ENCODE data around the gene ATP2A3.
A peak's percentile ranks its signal among the peaks of the same experiment; 100 is the strongest.

ATP2A3 gene

DNA sequence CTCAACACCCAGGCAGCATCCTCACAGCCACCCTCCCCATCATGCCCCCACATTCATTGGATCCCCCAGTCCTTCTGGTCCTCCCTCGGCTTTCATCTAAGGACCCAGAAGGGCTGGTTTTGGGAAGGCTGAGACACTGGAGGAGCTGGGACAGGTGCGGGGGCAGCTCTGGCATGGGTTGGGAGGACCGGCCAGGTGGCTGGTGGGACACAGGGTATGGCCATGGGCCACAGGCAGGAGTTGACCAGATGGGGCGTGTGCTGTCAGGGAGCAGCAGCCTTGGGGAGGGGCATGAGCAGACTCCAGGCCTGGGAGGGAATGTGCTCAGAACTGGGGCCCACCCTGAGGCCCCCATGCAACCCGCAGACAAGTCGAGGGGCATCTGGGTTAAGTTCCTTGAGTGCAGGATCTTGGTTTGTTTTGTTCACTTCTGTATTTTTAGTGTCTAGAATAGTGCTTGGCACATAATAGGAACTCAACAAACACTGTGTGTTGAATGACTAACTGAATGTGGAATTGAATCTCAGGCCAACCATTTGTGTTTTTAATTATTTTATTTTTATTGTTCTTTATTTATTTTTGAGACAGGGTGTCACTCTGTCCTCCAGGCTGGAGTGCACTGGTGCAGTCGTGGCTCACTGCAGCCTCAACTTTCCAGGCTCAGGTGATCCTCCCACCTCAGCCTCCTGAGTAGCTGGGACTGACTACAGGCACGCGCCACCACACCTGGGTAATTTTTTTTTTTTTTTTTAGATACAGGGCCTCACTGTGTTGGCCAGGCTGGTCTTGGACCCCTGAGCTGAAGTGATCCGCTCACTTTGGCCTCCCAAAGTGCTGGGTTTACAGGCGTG is 53.6 kb downstream of the ATP2A3 start:
- DNase-seq, result no peak

DNA sequence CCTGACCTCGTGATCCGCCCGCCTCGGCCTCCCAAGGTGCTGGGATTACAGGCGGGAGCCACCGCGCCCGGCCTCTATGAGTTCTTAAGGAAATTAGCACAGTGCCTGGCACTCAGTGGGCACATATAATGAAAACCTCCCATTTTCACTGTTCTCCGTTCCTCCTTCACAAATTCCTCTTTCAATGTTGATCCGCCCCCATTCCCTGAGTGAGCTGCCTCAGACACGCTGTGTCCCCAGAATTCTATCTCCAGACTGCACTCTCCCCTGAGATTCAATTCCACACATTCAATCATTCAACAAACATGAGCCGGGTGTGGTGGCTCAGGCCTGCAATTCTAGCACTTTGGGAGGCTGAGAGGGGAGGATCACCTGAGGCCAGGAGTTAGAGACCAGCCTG is 55.0 kb downstream of the ATP2A3 start:
- no peak for DNase-seq

DNA sequence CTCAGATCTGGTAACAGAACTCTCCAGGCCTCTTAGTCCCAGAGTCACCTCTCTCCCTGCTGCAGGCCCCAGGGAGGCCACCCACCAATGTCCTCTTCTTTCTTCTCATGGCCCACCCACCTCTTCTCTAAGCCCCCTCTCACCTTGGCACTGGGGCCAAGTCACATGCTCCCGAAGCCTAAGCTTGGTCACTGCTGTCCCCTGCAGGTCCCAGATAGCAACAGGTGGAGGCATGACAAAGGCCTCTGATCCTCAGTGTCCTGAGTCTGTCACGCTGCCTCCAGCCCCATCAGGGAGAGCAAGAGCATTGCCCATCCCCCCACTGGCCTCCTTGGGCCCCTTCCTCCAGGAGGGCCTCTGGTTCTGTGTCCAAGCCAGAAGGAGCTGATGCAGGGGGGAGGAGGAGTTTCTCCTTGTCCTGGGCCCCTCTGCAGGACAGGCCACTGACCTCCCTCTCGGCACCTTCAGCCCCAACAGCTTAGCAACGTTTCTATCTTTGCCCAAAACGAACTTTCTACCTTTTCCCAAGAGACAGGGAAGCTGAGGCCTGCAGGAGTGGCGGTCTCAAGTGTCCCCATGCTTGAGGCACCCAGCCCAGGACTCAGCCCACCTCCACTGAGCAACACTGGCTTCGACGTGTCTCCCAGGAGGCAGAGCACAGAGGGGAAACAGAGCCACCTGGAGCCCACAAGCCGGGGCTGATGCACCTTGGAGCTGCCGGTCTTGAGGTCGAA is 56.6 kb downstream of the ATP2A3 start:
- DNase-seq, result no peak

DNA sequence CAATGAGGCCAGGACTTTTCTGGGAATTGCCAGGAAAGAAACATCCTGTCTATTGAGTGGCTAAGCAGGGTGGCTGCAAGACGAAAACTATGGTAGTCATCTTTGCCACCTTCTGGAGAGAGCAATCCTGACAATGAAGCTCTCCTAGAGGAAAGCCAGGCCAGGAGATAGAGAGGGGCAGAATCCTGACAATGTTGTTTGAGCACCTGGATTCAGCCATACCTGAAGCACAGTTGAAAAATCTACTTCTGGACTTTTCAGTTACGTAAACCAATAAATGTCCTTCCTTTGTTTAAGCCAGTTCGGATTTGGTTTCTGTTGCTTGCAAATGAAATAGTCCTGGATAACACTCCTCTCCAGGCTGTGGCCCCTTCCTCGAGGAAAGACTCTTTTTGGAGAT is 57.4 kb downstream of the ATP2A3 start:
- DNase-seq, result no peak

DNA sequence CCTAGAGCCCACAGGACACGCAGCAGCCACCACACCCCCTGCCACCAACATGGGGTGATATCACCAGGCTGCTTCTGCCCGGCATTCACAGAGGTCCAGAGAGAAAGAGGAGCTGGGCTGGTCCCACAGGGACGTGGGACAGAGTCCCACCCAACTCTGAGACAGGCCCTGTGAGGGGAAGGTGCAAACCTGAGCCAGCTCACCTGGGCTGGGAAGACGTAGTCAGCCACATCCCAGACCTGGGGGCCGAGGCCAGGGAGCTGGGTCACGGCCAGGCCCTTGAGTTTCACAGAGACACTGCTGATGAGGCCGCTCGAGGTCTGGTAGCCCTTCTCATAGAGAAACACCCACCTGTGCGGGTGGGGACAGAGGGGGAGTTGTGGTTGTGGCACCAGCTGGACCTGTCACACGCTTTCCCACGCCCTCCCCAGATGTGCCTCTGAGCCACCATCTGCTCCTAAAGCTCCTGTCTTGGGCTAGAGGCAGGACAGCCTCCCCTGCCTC is 59.2 kb downstream of the ATP2A3 start:
- DNase-seq, result no peak

DNA sequence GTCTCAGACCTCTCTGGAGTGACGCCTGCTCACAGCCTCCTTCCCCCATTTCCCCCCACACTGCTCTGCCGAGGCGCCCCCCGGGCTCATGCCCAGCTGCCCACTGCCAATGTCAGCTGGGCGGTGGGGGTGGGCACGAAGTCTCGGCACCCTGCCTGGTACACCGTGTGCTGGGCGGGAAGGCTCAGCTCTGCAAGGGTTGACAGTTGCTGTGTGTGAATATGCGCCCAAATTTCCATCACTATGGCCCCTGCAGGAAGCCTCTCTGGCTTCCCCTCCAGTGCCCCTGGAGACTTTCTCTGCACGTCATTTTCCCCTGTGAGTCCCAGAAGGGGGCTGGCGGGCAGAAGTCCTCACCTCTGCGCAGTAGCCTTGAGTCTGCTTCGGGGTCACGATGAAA is 59.7 kb downstream of the ATP2A3 start:
- no peak for DNase-seq

DNA sequence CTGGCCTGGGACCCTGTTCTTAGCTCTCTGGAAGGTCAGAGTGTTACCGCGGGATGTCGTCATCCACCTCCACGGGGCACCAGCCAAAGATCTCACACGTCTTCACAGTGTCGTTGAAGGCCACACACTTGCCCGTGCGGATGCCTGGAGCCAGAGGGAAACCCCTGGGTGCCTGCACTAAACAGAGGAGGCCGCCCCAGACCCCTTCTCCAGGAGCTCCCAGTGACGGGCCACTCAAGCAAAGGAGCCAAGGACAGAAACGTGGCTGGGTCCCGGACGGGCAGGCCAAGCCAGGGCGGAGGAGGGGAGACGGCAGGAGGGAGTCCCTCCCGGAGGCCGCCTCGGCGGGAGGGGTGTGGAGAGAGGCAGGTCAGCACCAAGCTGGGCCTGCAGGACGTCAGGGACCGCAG is 60.4 kb downstream of the ATP2A3 start:
- DNase-seq, result no peak

DNA sequence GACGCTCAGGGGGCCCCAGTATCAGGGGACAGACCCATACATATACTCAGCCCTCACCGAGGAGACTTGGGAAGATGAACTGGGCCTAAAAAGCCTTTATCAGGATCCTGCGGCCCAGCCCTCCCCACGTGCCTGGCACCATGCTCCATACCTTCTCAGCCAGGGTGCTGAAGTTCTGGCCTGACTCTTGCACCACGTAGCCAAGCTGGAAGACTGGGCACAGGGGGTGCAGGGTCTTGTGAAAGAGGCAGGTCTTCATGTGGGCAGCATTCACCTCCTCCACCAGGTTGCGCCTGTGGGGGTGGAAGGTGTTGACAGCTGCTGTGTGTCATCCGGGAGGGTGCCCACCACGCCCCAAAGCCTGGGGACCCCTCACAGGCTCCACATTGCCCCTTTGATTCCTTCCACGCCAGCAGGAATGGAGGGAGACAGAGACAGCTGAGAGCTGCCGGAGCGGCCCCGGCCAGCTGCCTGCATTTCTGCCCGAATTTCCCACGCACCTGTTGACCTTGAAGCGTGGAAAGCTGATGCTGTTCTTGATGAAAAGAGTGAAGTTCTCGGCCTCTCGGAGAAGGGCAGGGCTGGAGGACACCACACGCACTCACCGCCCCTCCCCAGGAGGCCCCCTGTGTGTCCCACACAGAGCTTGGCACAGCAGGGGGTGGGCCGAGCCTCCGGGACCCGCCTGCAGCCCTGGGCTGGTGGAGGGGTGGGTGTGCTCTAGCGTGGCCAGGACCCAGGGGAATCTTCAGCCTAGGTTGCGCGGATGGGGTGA is 61.0 kb downstream of the ATP2A3 start:
- DNase-seq, result no peak

DNA sequence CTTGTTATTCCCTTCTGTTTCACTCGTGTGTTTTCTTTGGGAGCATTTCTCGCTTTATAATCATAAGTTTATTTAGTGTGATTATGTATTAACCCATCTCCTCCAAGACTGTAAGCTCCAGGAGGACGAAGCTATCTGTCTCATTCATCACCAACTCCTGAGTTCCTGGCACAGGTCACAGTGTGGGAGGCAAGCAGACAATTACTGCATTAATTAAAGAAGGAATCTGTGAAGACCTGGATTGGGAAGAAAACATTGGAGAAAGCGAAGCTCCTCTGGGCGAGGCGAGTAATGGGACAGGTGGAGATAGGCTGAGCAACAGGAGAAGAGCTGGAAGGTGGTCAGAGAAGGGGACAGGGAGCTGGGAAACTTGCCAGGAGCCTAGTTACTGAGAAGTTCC is 63.6 kb downstream of the ATP2A3 start:
- DNase-seq, result no peak

DNA sequence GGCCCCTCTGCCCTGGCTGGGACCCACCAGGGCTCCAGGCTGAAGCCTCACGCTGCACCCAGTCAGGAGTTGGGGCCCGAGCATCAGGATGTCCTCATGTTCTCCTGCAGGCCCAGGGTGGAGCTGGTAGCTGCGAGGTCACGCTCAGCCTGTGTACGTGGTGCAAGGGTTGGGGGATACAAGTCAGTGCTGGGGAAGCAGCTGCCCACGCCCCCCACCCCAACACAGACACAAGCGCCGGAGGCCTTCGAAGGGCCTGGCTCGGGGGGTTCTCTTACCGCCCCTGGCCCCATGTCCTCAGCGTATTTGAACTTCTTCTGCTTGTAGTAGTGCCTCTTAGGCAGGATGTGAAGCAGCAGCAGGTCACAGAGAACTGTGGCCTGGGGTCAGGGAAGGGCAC is 66.5 kb downstream of the ATP2A3 start:
- no peak for DNase-seq

DNA sequence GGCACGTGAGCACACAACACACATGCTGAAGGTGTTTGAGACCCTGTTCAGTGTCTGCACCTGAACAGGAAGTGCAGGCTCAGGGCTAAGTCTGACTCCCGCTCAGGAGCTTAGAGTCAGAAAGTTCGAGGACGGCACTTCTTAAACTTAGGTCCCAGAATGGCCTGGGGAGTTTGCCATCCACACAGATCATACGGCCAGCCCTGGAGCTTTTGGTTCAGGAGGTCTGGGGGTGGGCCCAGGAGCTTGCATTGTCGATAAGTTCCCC is 67.3 kb downstream of the ATP2A3 start:
- no peak for DNase-seq

DNA sequence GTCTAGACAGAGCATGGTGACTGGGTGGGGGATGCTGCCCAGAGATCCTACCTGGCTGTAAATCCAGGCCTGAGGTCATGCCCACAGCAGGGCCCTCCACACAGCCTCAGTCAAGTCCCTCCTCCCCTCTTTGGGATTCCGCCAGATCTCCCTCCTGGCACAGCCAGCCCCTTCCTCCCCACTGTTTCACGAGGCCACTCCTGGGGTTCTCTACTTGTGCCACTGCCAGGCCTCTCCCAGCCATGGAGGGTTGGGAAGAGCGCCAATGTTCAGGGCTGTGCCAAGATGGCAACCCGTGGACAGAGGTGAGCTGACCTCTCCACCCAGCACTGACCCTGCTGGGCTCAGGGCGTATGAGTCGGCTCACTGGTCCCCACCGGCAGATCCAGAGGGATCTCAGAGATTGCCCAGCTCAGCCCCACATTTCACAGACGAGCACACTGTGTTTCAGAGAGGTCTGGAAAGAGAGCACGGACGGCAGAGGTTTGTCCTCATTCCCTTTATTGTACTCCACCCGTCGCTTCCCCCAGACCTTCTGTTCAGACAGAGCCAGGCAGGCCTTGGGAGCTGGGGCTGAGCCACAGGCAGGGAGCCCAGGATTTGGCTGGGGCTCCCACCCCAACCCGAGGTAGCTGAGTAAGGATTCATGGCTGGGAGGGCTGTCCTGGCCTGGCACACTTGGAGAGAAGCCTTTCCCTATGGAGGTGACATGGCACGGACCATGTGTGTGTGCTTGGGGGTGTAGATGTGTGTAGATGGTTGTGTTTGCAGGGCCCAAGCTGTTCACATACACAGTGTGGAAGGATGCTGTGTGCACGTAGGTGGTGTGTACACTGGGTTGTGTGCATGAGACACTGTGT is 67.9 kb downstream of the ATP2A3 start:
- no peak for DNase-seq

DNA sequence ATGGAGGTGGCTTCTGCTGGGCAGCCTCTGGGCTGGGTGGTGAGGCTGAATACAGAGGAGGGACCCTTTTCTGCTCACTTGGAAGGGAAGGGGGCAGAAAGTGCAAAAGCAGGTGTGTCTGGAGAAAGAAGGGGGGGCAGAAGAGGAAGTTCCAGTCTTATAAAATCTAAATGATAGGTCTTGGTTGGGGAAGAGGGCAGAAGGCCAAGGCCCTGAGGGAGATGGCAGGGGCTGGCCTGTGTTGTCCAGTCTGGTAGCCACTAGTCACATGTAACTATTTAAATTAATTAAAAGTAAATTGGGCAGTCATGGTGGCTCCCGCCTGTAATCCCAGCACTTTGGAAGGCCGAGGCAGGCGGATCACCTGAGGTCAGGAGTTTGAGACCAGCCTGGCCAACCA is 68.9 kb downstream of the ATP2A3 start:
- DNase-seq, result no peak

DNA sequence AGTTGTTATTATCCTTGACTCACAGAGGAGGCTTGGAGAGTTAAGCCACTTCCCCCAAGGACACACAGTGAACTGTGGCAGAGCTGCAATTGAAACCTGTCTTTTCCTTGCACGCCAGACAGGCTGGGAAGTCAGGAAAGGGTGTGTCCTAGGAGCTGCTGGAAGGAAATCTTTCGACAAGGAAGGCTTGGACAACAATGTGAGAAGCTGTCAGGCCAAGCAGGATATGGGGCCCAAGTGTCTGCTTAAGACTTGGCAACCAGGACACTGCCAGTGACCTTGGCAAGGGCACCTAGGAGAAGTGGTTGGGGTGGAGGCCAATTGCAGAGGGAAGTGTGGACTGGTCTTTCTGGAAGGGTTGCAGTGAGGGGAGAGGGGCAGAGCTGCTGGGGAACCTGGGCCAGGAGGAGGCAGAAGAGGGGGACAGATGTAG is 69.3 kb downstream of the ATP2A3 start:
- DNase-seq, result no peak

DNA sequence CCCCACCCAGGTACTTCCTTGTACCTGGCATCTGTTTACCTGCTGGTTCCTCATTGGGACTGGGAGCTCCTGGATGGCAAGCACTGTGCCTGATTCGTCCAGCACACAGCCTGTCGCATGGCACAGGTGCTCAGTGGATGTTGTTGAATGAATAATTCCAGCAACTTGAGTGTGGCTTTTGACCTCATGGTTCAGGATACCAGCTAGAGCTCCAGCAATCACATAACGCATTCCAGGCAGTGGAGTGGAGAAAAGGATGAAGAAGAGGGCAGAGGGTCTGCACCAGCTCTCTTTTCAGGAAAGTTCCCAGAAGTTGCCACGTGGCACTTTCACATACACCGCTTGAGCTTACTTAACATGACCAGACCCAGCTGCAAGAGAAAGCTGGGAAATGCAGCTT is 70.0 kb downstream of the ATP2A3 start:
- DNase-seq, result no peak

DNA sequence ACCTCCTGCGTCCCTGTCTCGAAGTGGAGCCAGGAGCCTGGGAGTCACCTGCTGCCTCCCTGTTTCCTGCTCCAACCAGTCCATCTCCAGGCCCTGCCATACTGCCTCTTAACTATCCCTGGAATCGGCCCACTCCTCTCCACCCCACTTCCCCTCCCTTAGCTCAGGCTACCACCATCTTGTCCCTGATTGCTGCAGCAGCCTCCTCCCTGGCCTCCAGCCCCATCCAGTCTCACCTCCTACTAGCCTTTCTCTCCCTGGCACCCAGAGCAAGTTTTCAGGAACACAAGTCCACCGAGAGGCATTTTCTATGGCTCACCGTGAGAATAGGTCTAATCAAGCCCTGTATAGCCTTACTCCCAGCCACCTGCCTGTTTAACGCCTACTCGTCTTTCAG is 70.5 kb downstream of the ATP2A3 start:
- no peak for DNase-seq

DNA sequence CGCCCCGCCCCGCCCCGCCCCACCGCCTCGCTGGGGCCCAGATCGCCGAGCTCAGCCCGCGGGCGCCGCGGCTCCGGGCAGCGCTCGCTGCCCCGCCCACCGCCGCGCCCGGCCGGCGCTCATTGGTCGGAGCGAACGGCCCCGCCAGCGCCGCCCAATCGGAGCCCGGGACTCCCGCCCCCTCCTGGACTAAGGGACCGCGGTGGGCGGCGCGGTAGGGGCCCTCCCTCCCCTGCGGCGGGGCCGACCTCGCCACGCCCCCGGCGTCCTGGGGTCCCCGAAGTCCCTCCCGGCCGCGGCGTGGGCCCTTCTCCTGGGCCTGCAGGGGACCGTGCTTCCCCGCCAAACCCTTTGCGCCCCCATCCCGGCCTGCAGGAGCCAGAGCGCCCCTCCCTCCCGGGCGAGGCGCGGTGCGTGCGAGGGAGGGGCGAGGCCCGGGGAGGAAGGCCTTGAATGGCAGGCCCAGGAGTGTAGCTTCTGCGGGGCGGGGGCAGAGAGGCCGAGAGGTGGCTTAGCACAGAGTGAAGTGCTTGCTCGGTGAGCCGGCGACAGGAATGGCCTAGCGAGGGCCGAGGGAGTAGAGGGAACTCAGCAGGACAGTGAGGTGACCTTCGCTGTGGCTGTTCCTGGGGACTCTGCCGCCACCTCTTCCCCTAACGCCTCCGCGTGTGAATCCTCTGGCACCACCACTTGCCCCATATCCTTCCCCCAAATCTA is 71.1 kb downstream of the ATP2A3 start, which contains the start of gene CAMKK1:
Gene CAMKK1, minus strand, starts transcription at position 51 of the 717 bp plus-strand sequence. CDS start 7,366 bp downstream, outside the sequence.
- DNase-seq, result peak; percentile 96

DNA sequence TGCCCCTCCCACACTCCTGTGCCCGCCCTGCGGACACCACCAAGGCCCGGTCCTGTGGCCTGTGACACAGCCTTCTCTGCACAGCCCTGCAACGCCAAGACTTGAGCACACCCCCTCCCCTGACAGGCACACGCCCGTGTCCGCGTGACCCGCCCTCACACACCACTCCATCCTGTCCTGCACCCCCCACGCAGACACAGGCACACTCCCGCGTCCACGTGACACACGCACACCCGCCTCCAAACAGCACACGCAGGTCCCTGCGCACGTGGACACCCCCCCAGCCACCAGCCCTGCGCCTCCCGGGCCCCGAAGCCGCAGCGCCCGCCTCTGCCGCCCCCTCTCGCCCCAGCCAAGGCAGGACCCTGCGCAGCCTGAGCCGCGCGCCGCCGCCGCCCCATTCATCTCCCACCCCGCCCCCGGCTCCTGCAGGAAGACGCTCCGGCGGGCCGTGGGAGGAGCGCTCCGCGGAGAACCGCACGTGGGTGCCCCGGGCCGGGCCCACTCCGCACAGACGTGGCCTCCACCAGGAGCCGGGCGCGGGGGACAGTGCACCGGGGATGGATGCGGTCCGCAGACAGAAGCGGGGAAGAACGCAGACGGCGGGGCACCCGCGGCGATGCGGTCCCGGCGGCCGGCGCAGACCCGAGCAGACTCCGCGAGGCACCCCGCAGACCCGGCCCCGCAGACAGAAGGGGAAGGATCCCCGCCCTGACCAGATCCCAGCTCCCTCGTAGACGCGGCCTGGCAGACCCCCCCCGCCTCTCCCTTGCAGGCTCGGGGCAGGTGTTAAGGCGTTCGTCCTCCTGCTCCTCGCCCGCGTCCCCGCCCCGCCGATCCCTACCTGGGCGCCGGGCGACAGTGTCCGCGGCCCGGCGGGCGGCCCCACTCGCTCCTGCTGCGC is 71.9 kb downstream of the ATP2A3 start:
- peak; percentile 78 for DNase-seq

DNA sequence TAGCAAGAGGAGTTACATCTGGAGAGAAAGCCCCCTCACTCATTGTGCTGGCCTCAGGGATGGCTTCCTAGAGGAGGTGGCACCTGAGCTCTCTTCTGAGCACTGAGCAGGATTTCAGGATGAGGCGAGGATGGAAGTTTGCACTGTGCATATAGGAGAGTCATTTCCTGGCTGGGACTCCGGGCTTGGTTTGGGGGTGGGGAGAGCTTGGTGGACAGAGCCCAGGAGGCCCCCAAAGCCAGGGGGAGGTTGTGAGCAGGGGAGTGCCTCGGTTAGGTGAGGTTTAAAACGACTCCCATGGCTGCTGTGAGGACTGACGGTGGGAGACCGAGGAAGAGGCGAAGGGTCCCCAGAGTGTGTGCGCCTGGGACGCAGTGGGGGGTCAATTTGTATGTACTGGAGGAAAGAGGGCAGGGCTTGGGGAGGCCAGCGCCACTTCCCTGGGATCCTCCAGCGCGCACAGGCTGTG is 72.6 kb downstream of the ATP2A3 start:
- DNase-seq, result no peak

DNA sequence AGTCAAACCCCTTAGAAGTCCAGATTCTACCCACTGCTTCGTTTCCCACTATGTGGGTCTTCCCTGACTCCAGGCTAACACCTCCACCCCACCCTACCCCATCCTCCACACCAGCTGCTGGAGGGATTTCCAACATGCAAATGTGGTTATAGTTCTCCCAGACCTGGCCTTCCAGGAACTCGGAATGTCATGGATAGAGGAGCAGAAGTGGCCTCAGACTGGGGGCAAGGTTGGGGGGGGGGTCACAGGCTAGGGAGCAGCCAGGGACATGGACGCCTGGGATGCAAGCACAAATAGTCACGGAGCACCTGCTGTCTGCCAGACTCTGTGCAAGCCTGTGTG is 73.4 kb downstream of the ATP2A3 start:
- no peak for DNase-seq
